ENCODE measurements around the gene MED13.

Gene MED13

GRCh38 chr17:62105861-62106260 lies 40.8 kb upstream of the MED13 start:
- Histone ChIP-seq H3K9me2 (replicated peaks; ENCODE audit: insufficient read depth, low read length) (no peaks in the 10 kb centered on the region), H3K4me3 (ENCODE audit: insufficient read depth, low read length, poor library complexity, severe bottlenecking) (no peak overlapping the region), H3K4me2 (ENCODE audit: low read depth, low read length, poor library complexity, severe bottlenecking) (no peak overlapping the region), H3K27ac (ENCODE audit: low read depth, low read length) (no peak overlapping the region), H4K20me1 (ENCODE audit: low read depth, low read length) (no peaks in the 10 kb centered on the region), H3K27me3 (ENCODE audit: low read length) (no peaks in the 10 kb centered on the region), H3K9ac (ENCODE audit: low read length) (no peak overlapping the region), H2AFZ (ENCODE audit: low read depth, low read length, severe bottlenecking) (no peak overlapping the region), H3K79me2 (ENCODE audit: insufficient read depth, low read length) (no peaks in the 10 kb centered on the region), H3F3A (ENCODE audit: insufficient read depth) (no peaks in the 10 kb centered on the region), H3K36me3 (ENCODE audit: low read length) (no peaks in the 10 kb centered on the region), H3K9me3 (ENCODE audit: insufficient read depth, low read length) (no peaks in the 10 kb centered on the region)
- TF ChIP-seq EZH2phosphoT487 (conservative IDR thresholded peaks at IDR 0.05; ENCODE audit: low read length) = no peak
- no peak for TF ChIP-seq CTCF (IDR thresholded peaks at IDR 0.05; ENCODE audit: insufficient read depth, low read length, poor library complexity, severe bottlenecking)

DNA sequence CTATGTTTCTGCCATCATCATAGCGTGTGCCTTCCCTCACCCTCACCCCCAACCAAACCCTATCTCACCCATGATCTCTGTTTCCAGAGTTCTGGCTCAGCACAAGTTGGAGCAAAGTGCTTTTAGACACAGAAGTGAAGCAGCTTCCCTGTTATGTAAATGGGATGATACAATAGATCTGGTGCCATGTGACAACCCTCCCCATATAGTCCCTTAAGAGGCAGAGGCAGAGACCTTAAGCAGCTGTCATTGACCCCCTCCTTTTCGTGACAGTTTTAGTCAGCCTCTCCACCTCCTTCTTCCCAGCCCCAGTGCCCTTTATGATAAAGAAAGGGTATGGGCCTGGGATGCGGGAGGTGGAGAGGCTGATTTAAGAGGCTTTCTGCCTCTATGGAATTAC lies 40.3 kb upstream of the MED13 start:
- H3K4me3 ChIP-seq (ENCODE audit: insufficient read depth, low read length, poor library complexity, severe bottlenecking) = no peak overlapping the region
- H3K36me3 ChIP-seq (ENCODE audit: low read length) = no peaks in the 10 kb centered on the region
- no peaks in the 10 kb centered on the region for H3K79me2 ChIP-seq (ENCODE audit: insufficient read depth, low read length)
- no peaks in the 10 kb centered on the region for H4K20me1 ChIP-seq (ENCODE audit: low read depth, low read length)
- no peaks in the 10 kb centered on the region for H3F3A ChIP-seq (ENCODE audit: insufficient read depth)
- no peaks in the 10 kb centered on the region for H3K27me3 ChIP-seq (ENCODE audit: low read length)
- no peak overlapping the region for H3K27ac ChIP-seq (ENCODE audit: low read depth, low read length)
- no peak overlapping the region for H2AFZ ChIP-seq (ENCODE audit: low read depth, low read length, severe bottlenecking)
- no peaks in the 10 kb centered on the region for H3K9me3 ChIP-seq (ENCODE audit: insufficient read depth, low read length)
- H3K4me2 ChIP-seq (ENCODE audit: low read depth, low read length, poor library complexity, severe bottlenecking) = no peak overlapping the region
- H3K9me2 ChIP-seq (replicated peaks; ENCODE audit: insufficient read depth, low read length) = no peaks in the 10 kb centered on the region
- H3K9ac ChIP-seq (ENCODE audit: low read length) = no peak overlapping the region
- no peak for TF ChIP-seq CTCF (IDR thresholded peaks at IDR 0.05; ENCODE audit: insufficient read depth, low read length, poor library complexity, severe bottlenecking)
- no peak for TF ChIP-seq EZH2phosphoT487 (conservative IDR thresholded peaks at IDR 0.05; ENCODE audit: low read length)

DNA sequence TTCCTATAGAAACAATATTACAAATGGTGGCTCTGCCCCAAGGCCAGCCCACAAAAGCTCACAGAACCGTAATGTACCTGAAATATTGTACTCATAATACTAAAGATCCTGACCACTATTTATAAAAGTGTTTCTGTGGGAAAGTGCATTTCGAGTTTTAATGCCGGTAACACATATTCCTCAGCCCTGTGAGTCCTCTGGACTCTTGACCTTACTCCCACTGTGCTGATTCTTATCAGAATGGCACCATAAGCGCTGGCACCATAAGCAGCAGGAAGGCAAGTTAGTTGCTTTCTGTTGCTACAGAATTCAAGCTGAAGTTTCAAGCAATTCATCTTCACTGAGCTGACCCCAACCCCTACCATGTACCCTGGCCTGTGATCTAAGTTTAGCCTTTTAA lies 36.4 kb upstream of the MED13 start:
- H2AFZ ChIP-seq (ENCODE audit: low read depth, low read length, severe bottlenecking) = no peak overlapping the region
- H3K4me2 ChIP-seq (ENCODE audit: low read depth, low read length, poor library complexity, severe bottlenecking) = no peak overlapping the region

More for the DNA sequence above, 36.4 kb upstream of the MED13 start:
- H3K79me2 ChIP-seq (ENCODE audit: insufficient read depth, low read length) = no peaks in the 10 kb centered on the region
- no peaks in the 10 kb centered on the region for H4K20me1 ChIP-seq (ENCODE audit: low read depth, low read length)
- no peak overlapping the region for H3K27ac ChIP-seq (ENCODE audit: low read depth, low read length)
- no peak overlapping the region for H3K4me3 ChIP-seq (ENCODE audit: insufficient read depth, low read length, poor library complexity, severe bottlenecking)
- no peak for TF ChIP-seq EZH2phosphoT487 (conservative IDR thresholded peaks at IDR 0.05; ENCODE audit: low read length)
- no peak for TF ChIP-seq CTCF (IDR thresholded peaks at IDR 0.05; ENCODE audit: insufficient read depth, low read length, poor library complexity, severe bottlenecking)
- no peaks in the 10 kb centered on the region for H3K36me3 ChIP-seq (ENCODE audit: low read length)
- H3F3A ChIP-seq (ENCODE audit: insufficient read depth) = no peaks in the 10 kb centered on the region
- no peaks in the 10 kb centered on the region for H3K27me3 ChIP-seq (ENCODE audit: low read length)
- H3K9me3 ChIP-seq (ENCODE audit: insufficient read depth, low read length) = no peaks in the 10 kb centered on the region
- H3K9ac ChIP-seq (ENCODE audit: low read length) = no peak overlapping the region
- H3K9me2 ChIP-seq (replicated peaks; ENCODE audit: insufficient read depth, low read length) = no peaks in the 10 kb centered on the region
